ENCODE measurements around the gene EIF2B5.
"Not testable (repeated sequence)": the region's sequence is repeated elsewhere in the genome, so short reads cannot be mapped to it uniquely, and the experiment has no call there.

The EIF2B5 gene

GRCh38 chr3:184135149-184135910, at the start of gene EIF2B5:
Gene EIF2B5 (plus strand): TSS chr3:184135358. CDS start chr3:184135386, 28 bp downstream.
- peak; percentile 92 for DNase-seq

DNA sequence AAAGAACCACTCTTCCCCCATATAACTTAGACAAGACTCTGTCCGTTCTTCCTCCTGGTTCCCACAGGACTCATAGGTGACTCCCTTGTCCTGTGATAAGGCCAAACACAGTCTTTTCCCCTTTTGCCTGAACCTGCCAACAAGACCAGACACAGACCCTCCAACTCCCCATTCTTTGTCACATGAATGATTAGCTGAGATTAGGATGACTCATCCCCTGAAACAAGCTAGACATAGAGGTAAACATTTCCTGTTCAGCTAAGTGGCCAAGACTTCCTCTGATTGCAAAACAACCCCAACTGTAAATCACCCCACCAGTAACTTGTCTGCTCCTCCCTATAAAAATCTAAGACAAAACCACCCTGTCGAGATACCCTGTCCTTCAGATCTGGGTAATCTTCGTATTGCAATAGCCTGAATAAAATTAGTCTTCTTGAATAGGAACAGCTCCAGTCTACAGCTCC, 49.7 kb upstream of the EIF2B5 start:
- DNase-seq: no peak

GRCh38 chr3:184092199-184092598, 43.0 kb upstream of the EIF2B5 start:
- no peak for DNase-seq

GRCh38 chr3:184096811-184097383, 38.3 kb upstream of the EIF2B5 start, which contains the start of gene HTR3E:
Gene HTR3E (plus strand): TSS chr3:184097064. CDS start chr3:184097530, 466 bp downstream.
- no peak for DNase-seq

- no peak for DNase-seq
Measured at GRCh38 chr3:184097556-184097955, 37.6 kb upstream of the EIF2B5 start.

- DNase-seq: no peak
Measured at GRCh38 chr3:184099806-184100686, 35.1 kb upstream of the EIF2B5 start.

DNA sequence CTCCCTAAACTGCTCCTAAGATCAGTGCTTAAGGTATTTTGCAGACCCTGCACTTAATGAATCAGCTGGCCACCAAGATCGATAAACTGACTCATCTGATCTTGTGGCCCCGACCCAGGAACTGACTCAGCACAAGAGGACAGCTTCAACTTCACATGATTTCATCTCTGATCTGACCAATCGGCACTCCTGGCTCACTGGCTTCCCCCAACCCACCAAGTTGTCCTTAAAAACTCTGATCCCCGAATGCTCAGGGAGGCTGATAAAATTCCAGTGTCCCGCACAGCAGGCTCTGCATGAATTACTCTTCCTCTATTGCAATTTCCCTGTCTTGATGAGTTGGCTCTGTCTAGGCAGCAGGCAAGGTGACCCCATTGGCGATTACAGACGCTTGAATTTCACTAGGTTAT, 24.8 kb upstream of the EIF2B5 start:
- DNase-seq: no peak

GRCh38 chr3:184116017-184116416, 19.1 kb upstream of the EIF2B5 start:
- no peak for DNase-seq

DNA sequence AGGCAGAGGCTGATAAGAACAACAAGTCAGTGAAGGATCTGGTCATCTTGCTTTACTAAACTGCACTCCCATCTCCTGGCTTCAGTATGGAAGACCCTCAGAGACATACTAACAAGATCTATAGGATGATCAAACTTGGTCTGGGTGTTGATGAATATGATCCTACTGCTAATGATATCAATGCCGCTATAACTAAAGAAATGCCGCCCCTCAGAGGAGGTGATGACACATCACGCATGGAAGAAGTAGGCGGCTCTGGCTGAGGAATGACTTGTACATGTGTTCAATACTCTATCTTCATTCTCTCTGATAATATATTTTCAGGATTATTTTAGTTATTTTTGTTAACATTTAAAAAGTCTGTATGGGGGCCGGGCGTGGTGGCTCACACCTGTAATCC, 17.5 kb upstream of the EIF2B5 start:
- DNase-seq: no peak

GRCh38 chr3:184121031-184121430, 14.1 kb upstream of the EIF2B5 start:
- not testable (repeated sequence) for DNase-seq

GRCh38 chr3:184126006-184126405, 9.2 kb upstream of the EIF2B5 start:
- no peak for DNase-seq

DNA sequence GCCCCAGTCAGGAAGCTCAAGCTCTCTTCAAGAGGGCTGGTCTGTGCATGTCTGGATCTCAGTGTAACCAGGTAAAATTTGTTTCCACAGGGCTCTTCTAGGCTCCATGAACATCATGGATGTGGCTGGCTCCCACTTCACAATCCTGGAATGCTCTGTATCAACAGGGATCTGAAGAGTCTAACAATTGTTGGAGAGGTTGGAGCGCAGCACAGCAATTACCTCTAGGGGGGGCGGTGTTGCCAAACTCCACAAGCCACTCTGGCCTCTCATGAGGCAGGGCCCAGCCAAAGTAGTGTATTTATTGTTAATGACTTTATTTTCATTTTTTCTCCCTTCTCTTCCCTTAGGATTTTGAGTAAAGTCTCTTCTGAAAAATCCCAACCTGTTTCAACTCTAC, 6.1 kb upstream of the EIF2B5 start:
- no peak for DNase-seq

- no peak for DNase-seq
Measured at GRCh38 chr3:184132945-184133344, 2.2 kb upstream of the EIF2B5 start.

DNA sequence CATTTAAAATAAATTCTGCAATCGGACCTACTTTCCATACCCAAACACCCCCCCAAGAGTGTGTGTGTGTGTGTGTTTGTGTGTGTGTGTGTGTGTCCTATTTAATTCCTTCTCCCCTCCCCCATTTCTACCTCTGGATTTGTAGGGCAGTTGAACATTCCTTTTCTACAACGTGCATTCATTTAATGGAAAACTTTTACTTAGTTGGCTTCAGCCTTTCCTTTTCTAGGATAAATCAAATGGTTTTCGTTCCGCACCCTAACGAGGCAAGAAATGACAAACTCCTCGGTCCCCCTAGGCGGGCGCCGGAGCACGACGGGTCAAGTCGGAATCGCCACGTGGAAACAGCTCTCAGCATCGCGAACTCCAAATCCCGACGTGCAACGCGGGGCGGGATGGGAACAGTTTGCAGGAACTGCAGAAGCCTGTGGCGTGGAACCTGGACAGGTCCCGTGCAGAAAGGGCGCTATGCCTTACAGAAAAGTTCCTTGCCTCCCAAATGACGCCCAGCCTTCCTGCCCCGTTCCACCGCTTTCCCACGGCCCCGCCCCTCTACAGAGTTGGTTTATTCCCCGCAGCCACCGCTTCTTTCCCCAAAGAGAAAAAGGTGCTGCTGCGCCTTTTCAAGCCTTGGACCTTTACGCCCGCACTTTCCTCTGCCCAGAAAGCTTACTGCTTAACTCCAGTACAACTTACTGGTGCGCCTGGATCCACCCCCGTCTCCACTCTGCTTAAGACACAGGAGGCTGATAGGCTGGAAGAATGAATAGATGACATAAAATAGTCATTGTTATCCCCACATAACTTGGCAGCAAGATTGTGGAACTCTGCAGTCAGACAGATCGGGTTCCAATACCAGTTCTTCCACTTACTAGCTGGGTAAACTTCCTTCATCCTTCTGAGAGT, 1.1 kb upstream of the EIF2B5 start:
- DNase-seq: peak; percentile 51

DNA sequence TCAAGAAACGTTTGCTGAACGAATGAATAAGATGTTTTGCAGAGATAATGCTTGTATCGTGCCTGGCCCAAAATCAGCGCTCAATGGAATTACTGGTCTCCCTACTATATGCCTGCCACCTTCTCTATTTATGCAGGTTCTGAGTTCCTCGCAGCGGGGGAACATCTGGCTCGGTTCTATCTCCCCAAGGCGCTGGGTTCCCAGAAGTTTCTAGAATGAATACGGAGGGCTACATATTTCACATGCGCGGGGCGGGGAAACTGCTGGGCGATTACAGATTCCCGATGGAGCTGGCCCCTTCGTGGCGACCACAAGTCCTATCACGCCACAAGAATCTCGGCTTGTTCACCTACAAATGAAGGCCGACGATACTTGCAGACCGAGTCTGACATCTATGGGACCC, 411 bp upstream of the EIF2B5 start:
- no peak for DNase-seq

GRCh38 chr3:184135911-184136260, 728 bp downstream of the EIF2B5 start:
- DNase-seq: no peak

DNA sequence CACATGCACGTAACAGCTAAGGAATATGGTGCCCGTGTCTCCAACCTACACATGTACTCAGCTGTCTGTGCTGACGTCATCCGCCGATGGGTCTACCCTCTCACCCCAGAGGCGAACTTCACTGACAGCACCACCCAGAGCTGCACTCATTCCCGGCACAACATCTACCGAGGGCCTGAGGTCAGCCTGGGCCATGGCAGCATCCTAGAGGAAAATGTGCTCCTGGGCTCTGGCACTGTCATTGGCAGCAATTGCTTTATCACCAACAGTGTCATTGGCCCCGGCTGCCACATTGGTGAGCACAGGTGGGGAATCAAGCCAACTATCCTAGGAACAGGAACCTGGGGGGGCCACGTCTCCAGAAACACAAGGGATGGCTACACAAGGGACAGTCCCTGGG, 5.3 kb downstream of the EIF2B5 start:
- no peak for DNase-seq

DNA sequence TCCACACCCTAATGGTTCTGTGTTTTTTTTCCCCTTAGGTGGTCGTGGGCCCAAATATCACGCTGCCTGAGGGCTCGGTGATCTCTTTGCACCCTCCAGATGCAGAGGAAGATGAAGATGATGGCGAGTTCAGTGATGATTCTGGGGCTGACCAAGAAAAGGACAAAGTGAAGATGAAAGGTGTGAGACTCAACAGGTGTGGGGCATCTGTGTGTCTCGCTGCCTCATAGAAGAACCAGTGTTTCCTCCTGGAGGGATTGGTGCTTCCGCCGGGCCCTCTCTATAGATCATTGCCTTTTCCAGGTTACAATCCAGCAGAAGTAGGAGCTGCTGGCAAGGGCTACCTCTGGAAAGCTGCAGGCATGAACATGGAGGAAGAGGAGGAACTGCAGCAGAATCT, 7.0 kb downstream of the EIF2B5 start:
- no peak for DNase-seq

DNA sequence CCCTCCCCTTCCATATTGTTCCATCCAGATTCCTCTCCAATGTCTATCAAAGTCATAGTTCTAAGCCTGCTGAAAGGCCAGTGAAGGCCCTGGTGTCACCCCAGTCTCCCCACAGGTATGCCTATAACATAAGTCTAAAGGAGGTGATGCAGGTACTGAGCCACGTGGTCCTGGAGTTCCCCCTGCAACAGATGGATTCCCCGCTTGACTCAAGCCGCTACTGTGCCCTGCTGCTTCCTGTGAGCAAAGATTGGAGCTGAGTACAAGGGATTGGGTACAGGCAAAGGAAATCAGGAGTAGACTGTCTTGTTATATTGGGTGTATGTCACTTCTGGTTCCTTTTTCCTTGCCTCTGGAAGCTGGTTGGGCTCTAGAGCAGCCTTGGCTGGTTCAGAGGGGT, 8.2 kb downstream of the EIF2B5 start:
- DNase-seq: no peak

DNA sequence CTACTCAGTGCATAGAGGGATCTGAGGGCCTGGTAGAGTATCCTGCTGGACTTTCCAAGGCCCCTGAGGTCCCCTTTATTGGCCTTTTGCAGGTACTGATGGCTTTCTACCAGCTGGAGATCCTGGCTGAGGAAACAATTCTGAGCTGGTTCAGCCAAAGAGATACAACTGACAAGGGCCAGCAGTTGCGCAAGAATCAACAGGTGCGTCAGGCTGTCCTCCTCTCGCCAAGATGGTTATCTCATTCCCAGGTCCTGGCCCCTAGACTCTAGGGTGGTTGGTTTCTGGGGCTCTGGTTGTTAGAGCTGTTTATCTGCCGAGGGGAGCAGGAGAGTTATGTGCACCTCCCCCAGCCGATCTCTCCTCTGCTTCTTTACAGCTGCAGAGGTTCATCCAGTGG, 9.3 kb downstream of the EIF2B5 start:
- DNase-seq: no peak

DNA sequence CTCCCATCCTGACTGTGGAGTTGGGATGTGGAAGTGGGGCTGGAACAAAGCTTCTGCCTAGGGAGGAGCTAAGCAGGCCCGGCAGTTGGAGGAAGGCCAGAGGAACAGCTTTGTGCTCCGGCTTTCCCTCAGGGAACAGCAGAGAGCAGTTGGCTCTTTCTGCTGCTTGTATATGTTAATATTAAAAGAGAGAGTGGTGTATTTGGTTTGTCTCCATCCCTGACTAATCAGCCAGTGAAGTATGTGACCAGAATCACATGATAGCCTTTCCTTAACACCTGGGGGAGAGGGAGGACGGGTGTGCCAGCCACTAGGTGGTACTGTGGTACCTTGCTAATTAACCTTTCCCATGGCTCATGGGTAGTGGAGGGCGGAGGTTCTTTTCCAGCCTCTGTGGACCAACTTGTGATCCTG, 10.0 kb downstream of the EIF2B5 start:
- DNase-seq: peak; percentile 54

- DNase-seq: no peak
Measured at GRCh38 chr3:184145751-184146270, 10.7 kb downstream of the EIF2B5 start.
